ENCODE measurements around the gene GNAL. TPM values are rescaled to one million over a fixed set of nuclear protein-coding genes. Genes with fewer than 3 reads are reported as not detected.

GNAL gene
- total RNA-seq, 4 donors from 2014 or later, result 1.9 to 12.8 (median 7.0) TPM

DNA sequence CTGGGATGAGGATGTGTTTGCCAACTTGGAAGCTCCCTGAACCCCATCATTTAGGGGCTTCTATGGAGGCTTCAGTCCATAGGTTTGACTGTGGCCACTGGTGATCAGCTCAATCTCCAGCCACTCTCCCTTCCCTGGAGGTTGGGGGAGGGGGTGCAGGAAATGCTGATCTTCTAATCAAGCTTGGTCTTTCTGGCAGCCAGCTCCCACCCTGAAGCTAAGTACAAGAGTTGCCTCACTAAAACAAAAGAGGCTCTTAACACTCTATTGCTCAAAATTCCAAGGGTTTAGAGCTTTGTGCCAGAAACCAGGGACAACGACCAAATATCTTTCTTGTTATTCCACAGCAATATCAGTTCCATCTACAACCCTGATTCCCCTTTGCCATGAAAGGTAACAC is 238.4 kb downstream of the GNAL start:
- no peak for ATAC-seq (ENCODE audit: low FRiP score)
- DNase-seq (ENCODE audit: low spot score), result no peak
- TF ChIP-seq, protein P1, sequence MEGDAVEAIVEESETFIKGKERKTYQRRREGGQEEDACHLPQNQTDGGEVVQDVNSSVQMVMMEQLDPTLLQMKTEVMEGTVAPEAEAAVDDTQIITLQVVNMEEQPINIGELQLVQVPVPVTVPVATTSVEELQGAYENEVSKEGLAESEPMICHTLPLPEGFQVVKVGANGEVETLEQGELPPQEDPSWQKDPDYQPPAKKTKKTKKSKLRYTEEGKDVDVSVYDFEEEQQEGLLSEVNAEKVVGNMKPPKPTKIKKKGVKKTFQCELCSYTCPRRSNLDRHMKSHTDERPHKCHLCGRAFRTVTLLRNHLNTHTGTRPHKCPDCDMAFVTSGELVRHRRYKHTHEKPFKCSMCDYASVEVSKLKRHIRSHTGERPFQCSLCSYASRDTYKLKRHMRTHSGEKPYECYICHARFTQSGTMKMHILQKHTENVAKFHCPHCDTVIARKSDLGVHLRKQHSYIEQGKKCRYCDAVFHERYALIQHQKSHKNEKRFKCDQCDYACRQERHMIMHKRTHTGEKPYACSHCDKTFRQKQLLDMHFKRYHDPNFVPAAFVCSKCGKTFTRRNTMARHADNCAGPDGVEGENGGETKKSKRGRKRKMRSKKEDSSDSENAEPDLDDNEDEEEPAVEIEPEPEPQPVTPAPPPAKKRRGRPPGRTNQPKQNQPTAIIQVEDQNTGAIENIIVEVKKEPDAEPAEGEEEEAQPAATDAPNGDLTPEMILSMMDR (IDR thresholded peaks at IDR 0.05), result no peak

DNA sequence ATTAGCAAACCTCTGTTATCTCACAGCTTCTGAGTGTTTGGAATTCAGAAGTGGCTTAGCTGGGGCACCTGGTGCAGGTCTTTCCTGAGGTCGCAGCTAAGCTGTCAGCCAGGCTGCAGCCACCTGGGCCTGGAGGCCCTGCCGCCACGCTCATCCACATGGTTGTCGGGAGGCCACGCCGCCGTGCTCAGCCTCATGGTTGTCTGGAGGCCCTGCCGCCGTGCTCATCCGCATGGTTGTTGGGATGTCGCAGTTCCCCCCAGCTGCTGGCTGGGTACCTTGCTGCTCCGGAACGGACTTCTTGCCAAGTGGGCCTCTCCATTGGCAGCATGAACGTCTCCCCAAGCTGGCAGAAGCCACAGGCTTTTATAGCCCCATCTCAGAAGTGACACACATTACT is 243.3 kb downstream of the GNAL start:
- ATAC-seq (ENCODE audit: low FRiP score), result no peak
- TF ChIP-seq, protein P1 (IDR thresholded peaks at IDR 0.05), result no peak
- no peak for DNase-seq (ENCODE audit: low spot score)

Other genes starting within 250 kb of the GNAL start
- not detected for gene SLC35G4, start 79.7 kb upstream of the GNAL start, total RNA-seq
- 10 to 100 TPM; 32.5 to 80.5 (median 44.5) TPM for gene CHMP1B, start 162.1 kb downstream of the GNAL start, total RNA-seq
- 10 to 100 TPM; 11.0 to 49.2 (median 28.8) TPM for gene MPPE1, start 219.1 kb downstream of the GNAL start, total RNA-seq

Data from omental fat pad (tissue), 4 donors.